Measurements from ENCODE around the gene ATP12A.

Gene ATP12A

GRCh38 chr13:24738366-24738847, 58.2 kb downstream of the ATP12A start:
- DNase-seq, result no peak

DNA sequence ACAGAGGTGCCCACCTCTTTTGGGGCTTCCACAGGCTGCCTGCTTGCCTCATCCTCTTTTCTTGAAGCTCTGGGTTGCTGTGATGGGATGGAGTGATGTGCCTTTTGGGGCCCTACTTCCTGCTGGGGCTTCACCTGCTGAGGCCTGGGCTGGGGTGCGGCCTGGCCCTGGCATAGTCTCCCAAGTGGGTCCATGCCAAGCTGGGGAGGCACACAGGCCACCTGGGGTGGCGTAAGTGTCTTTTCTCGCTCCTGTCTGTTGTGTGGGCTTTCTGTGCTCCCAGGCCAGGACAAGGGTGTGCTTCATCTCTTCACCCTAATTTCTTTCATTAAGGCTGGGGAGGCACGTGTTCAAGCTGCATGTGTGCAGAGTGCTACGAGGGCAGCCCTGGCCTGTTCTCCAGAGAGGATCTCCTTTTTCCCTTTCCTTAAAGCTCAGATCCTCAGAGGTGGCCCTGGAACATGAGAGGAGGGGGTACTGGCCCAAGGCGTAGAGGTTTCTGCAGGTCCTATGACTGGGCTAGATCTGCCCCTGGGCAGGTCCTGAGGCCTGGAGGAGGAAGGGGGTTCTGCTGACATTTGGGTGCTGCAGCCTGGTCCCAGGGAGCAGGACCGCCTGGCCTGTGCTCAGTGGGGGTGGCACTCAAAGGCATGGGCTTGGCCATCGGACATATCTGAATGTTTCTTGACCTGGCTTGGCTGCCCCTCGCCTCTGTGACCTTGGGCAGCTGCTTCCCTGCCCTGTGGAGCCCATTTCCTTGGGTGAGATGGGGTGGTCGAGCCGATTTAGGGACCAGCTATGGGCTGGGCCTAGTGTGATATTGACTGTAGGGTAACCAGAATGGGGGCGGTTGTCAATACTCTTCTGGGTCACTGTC, 60.0 kb downstream of the ATP12A start:
- no peak for DNase-seq

- no peak for DNase-seq
These were observed 60.9 kb downstream of the ATP12A start for GRCh38 chr13:24741016-24741662.

GRCh38 chr13:24741791-24742190, 61.6 kb downstream of the ATP12A start:
- no peak for DNase-seq

GRCh38 chr13:24742294-24742693, 62.1 kb downstream of the ATP12A start:
- no peak for DNase-seq

GRCh38 chr13:24742977-24743376, 62.8 kb downstream of the ATP12A start:
- DNase-seq, result no peak

DNA sequence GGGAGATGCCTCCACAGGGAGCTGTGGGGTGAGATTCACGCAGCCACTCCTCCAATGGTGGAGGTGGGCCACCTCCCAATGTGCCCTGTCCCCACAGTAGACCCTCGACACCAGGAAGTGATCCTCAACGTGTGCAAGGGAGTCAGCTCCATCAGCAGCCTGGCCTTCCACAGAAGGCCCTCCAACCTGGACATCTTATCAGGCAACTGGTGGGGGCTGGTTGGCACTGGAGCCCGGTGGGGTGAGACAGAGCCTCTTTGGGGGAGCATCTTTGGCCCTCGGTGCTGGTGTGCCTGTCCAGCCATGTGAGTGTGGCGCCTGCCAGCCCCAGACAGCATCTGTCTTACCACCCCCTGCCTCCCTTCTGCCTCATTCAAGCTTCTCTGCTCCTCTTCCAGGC, 64.0 kb downstream of the ATP12A start:
- DNase-seq, result no peak

GRCh38 chr13:24745516-24745860, 65.3 kb downstream of the ATP12A start:
- DNase-seq, result no peak

GRCh38 chr13:24745861-24746617, 65.8 kb downstream of the ATP12A start:
- no peak for DNase-seq

GRCh38 chr13:24746618-24747247, 66.5 kb downstream of the ATP12A start:
- DNase-seq, result no peak

- DNase-seq, result no peak
These were observed 67.2 kb downstream of the ATP12A start for GRCh38 chr13:24747248-24748060.

GRCh38 chr13:24748061-24748400, 67.8 kb downstream of the ATP12A start:
- DNase-seq, result no peak

GRCh38 chr13:24759197-24759596, 79.0 kb downstream of the ATP12A start:
- DNase-seq, result no peak
